ENCODE results near the gene RCL1.
A peak's percentile ranks its signal among the peaks of the same experiment; 100 is the strongest.
"Not testable (repeated sequence)": the region's sequence is repeated elsewhere in the genome, so short reads cannot be mapped to it uniquely, and the experiment has no call there.

Gene RCL1

GRCh38 chr9:4784403-4784802 lies 8.3 kb upstream of the RCL1 start:
- DNase-seq: no peak

GRCh38 chr9:4786599-4786998 lies 6.1 kb upstream of the RCL1 start:
- no peak for DNase-seq

GRCh38 chr9:4787876-4788275 lies 4.9 kb upstream of the RCL1 start:
- no peak for DNase-seq

GRCh38 chr9:4788703-4789102 lies 4.0 kb upstream of the RCL1 start:
- DNase-seq: no peak

GRCh38 chr9:4792054-4792571 lies 631 bp upstream of the RCL1 start:
- DNase-seq: no peak

GRCh38 chr9:4793459-4794395 lies 983 bp downstream of the RCL1 start:
- DNase-seq: no peak

GRCh38 chr9:4794691-4795090 lies 1.9 kb downstream of the RCL1 start:
- DNase-seq: no peak

- DNase-seq: not testable (repeated sequence)
These were observed 2.4 kb downstream of the RCL1 start for GRCh38 chr9:4795108-4795507.

GRCh38 chr9:4796530-4796929 lies 3.8 kb downstream of the RCL1 start:
- no peak for DNase-seq

GRCh38 chr9:4796988-4797853 lies 4.5 kb downstream of the RCL1 start:
- peak; percentile 65 for DNase-seq

GRCh38 chr9:4797854-4798150 lies 5.1 kb downstream of the RCL1 start:
- DNase-seq: no peak

GRCh38 chr9:4798281-4799032 lies 5.7 kb downstream of the RCL1 start:
- DNase-seq: no peak

GRCh38 chr9:4799033-4799430 lies 6.3 kb downstream of the RCL1 start:
- no peak for DNase-seq

GRCh38 chr9:4799775-4800174 lies 7.0 kb downstream of the RCL1 start:
- no peak for DNase-seq

GRCh38 chr9:4801156-4801555 lies 8.4 kb downstream of the RCL1 start:
- no peak for DNase-seq

GRCh38 chr9:4803670-4804530 lies 11.2 kb downstream of the RCL1 start:
- no peak for DNase-seq

GRCh38 chr9:4804531-4805016 lies 11.8 kb downstream of the RCL1 start:
- DNase-seq: no peak

- no peak for DNase-seq
These were observed 12.6 kb downstream of the RCL1 start for GRCh38 chr9:4805191-4805918.

- DNase-seq: no peak
These were observed 17.8 kb downstream of the RCL1 start for GRCh38 chr9:4810565-4810964.

- DNase-seq: no peak
These were observed 19.1 kb downstream of the RCL1 start for GRCh38 chr9:4811824-4812223.

GRCh38 chr9:4812858-4813257 lies 20.1 kb downstream of the RCL1 start:
- DNase-seq: no peak
